ENCODE results near the gene ELOVL5.

Gene ELOVL5

GRCh38 chr6:53294611-53295010 lies 54.1 kb downstream of the ELOVL5 start:
- DNase-seq = no peak
- Histone ChIP-seq H3K36me3 (peaks cover 0 to 10% (median 0%) of the 10 kb centered on the region in 3 donors), H3K27ac (no peak overlapping the region), H3K9me3 (no peaks in the 10 kb centered on the region), H3K4me1 (peaks cover 0 to 6% (median 0%) of the 10 kb centered on the region in 4 donors), H3K27me3 (no peaks in the 10 kb centered on the region), H3K4me3 (no peak overlapping the region)
- no peak for TF ChIP-seq CTCF (IDR thresholded peaks at IDR 0.05)
- intact Hi-C loops (cut with DNase I; ENCODE audit: low total_unique reads) = loop anchor here (5.0 kb wide), 1 partner anchor 122 kb away; no protein-coding TSS in a partner anchor

GRCh38 chr6:53294095-53294494 lies 54.7 kb downstream of the ELOVL5 start:
- H3K4me1 ChIP-seq = peaks cover 0 to 1% (median 0%) of the 10 kb centered on the region in 4 donors
- no peaks in the 10 kb centered on the region for H3K27me3 ChIP-seq
- H3K9me3 ChIP-seq = no peaks in the 10 kb centered on the region
- peaks cover 0 to 10% (median 0%) of the 10 kb centered on the region in 3 donors for H3K36me3 ChIP-seq
- no peak overlapping the region for H3K4me3 ChIP-seq
- H3K27ac ChIP-seq = no peak overlapping the region
- DNase-seq = no peak
- TF ChIP-seq CTCF (IDR thresholded peaks at IDR 0.05) = peak; percentile 20 to 29
- intact Hi-C loops (cut with DNase I; ENCODE audit: low total_unique reads) = loop anchor here (5.0 kb wide), 1 partner anchor 122 kb away; no protein-coding TSS in a partner anchor

GRCh38 chr6:53293691-53294090 lies 55.1 kb downstream of the ELOVL5 start:
- H3K27ac ChIP-seq = no peak overlapping the region
- H3K27me3 ChIP-seq = no peaks in the 10 kb centered on the region
- no peaks in the 10 kb centered on the region for H3K4me1 ChIP-seq
- no peak for DNase-seq
- no peak for TF ChIP-seq CTCF (IDR thresholded peaks at IDR 0.05)
- intact Hi-C loops (cut with DNase I; ENCODE audit: low total_unique reads) = loop anchor here (5.0 kb wide), 1 partner anchor 121 kb away; no protein-coding TSS in a partner anchor
- H3K9me3 ChIP-seq = no peaks in the 10 kb centered on the region
- H3K4me3 ChIP-seq = no peak overlapping the region
- H3K36me3 ChIP-seq = peaks cover 0 to 10% (median 0%) of the 10 kb centered on the region in 3 donors

GRCh38 chr6:53290537-53291510 lies 57.9 kb downstream of the ELOVL5 start:
- no peak for DNase-seq
- TF ChIP-seq CTCF (IDR thresholded peaks at IDR 0.05) = no peak
- peaks cover 0 to 13% (median 0%) of the 10 kb centered on the region in 3 donors for H3K36me3 ChIP-seq
- no peak overlapping the region for H3K4me3 ChIP-seq
- no peaks in the 10 kb centered on the region for H3K27me3 ChIP-seq
- no peaks in the 10 kb centered on the region for H3K9me3 ChIP-seq
- H3K27ac ChIP-seq = no peak overlapping the region
- peaks cover 0 to 9% (median 2%) of the 10 kb centered on the region in 4 donors for H3K4me1 ChIP-seq
- intact Hi-C loops (cut with DNase I; ENCODE audit: low total_unique reads) = loop anchor here (5.0 kb wide), 1 partner anchor 119 kb away; no protein-coding TSS in a partner anchor

- TF ChIP-seq CTCF (IDR thresholded peaks at IDR 0.05) = no peak
- peak in 1 of 2 donors; percentile 38 for DNase-seq
- H3K36me3 ChIP-seq = peaks cover 0 to 13% (median 0%) of the 10 kb centered on the region in 3 donors
- intact Hi-C loops (cut with DNase I; ENCODE audit: low total_unique reads) = no loop called here
- H3K27ac ChIP-seq = peak overlapping the region; percentile 14 to 28
- peaks cover 0 to 24% (median 10%) of the 10 kb centered on the region in 4 donors for H3K4me1 ChIP-seq
- H3K27me3 ChIP-seq = no peaks in the 10 kb centered on the region
- no peak overlapping the region for H3K4me3 ChIP-seq
- H3K9me3 ChIP-seq = no peaks in the 10 kb centered on the region
Measured at GRCh38 chr6:53287336-53288225, 61.2 kb downstream of the ELOVL5 start.

Measured in tibial artery (tissue), 4 donors.